ENCODE measurements around the gene BST1.

The BST1 gene

GRCh38 chr4:15675356-15675755 lies 27.5 kb upstream of the BST1 start:
- no peak for DNase-seq (ENCODE audit: low read depth in 2 of 2, low spot score in 1 of 2)

- DNase-seq (ENCODE audit: low read depth in 2 of 2, low spot score in 1 of 2) = no peak
Measured at GRCh38 chr4:15676039-15676438, 26.8 kb upstream of the BST1 start.

- DNase-seq (ENCODE audit: low read depth in 2 of 2, low spot score in 1 of 2) = no peak
Measured at GRCh38 chr4:15676899-15677298, 26.0 kb upstream of the BST1 start.

- DNase-seq (ENCODE audit: low read depth in 2 of 2, low spot score in 1 of 2) = no peak
Measured at GRCh38 chr4:15677507-15677988, 25.3 kb upstream of the BST1 start.

- no peak for DNase-seq (ENCODE audit: low read depth in 2 of 2, low spot score in 1 of 2)
Measured at GRCh38 chr4:15681067-15681371, 21.8 kb upstream of the BST1 start.

- peak; percentile 93 to 97 for DNase-seq (ENCODE audit: low read depth in 2 of 2, low spot score in 1 of 2)
Measured at GRCh38 chr4:15681372-15682241, 21.3 kb upstream of the BST1 start, which contains the start of gene FAM200B. TSS of gene FAM200B (plus strand) at chr4:15681827. CDS start at chr4:15686978, 5,151 bp downstream.

GRCh38 chr4:15682242-15683142 lies 20.4 kb upstream of the BST1 start:
- no peak for DNase-seq (ENCODE audit: low read depth in 2 of 2, low spot score in 1 of 2)

- DNase-seq (ENCODE audit: low read depth in 2 of 2, low spot score in 1 of 2) = no peak
Measured at GRCh38 chr4:15683143-15683495, 19.7 kb upstream of the BST1 start.

- no peak for DNase-seq (ENCODE audit: low read depth in 2 of 2, low spot score in 1 of 2)
Measured at GRCh38 chr4:15684498-15684897, 18.4 kb upstream of the BST1 start.

GRCh38 chr4:15688051-15688450 lies 14.8 kb upstream of the BST1 start:
- DNase-seq (ENCODE audit: low read depth in 2 of 2, low spot score in 1 of 2) = no peak

GRCh38 chr4:15689540-15689939 lies 13.3 kb upstream of the BST1 start:
- DNase-seq (ENCODE audit: low read depth in 2 of 2, low spot score in 1 of 2) = no peak

- no peak for DNase-seq (ENCODE audit: low read depth in 2 of 2, low spot score in 1 of 2)
Measured at GRCh38 chr4:15690020-15690809, 12.7 kb upstream of the BST1 start.

- no peak for DNase-seq (ENCODE audit: low read depth in 2 of 2, low spot score in 1 of 2)
Measured at GRCh38 chr4:15691346-15692135, 11.3 kb upstream of the BST1 start.

GRCh38 chr4:15692602-15693001 lies 10.3 kb upstream of the BST1 start:
- DNase-seq (ENCODE audit: low read depth in 2 of 2, low spot score in 1 of 2) = no peak

- no peak for DNase-seq (ENCODE audit: low read depth in 2 of 2, low spot score in 1 of 2)
Measured at GRCh38 chr4:15694431-15694830, 8.4 kb upstream of the BST1 start.

- DNase-seq (ENCODE audit: low read depth in 2 of 2, low spot score in 1 of 2) = no peak
Measured at GRCh38 chr4:15695240-15695699, 7.6 kb upstream of the BST1 start.

GRCh38 chr4:15695729-15696128 lies 7.1 kb upstream of the BST1 start:
- DNase-seq (ENCODE audit: low read depth in 2 of 2, low spot score in 1 of 2) = no peak

- DNase-seq (ENCODE audit: low read depth in 2 of 2, low spot score in 1 of 2) = no peak
Measured at GRCh38 chr4:15696866-15697265, 6.0 kb upstream of the BST1 start.

GRCh38 chr4:15703439-15703838 lies 574 bp downstream of the BST1 start:
- DNase-seq (ENCODE audit: low read depth in 2 of 2, low spot score in 1 of 2) = no peak

- DNase-seq (ENCODE audit: low read depth in 2 of 2, low spot score in 1 of 2) = no peak
Measured at GRCh38 chr4:15704129-15704528, 1.3 kb downstream of the BST1 start.

All from stimulated activated CD8-positive, alpha-beta memory T cell treated with anti-CD3 and anti-CD28 coated beads, Interleukin-4, amount 100 ng/mL, for 1 hour (primary cell).